Psoas muscle (tissue), 8 donors: ENCODE measurements around the gene GRIK1. TPM values are rescaled to one million over a fixed set of nuclear protein-coding genes. Genes with fewer than 3 reads are reported as not detected.

Experiments used
- ATAC-seq, 4 donors: fragments of 200-7000 bp; cut with Tn5 transposase; one replicate each; pipeline ENCODE4 v1.9.1; 2020; ENCODE audit warnings: moderate library complexity in 3 of 4, mild to moderate bottlenecking in 2 of 4
- DNase-seq, 2 donors: peaks; one replicate each; pipeline ENCODE4 v3.0.0-alpha.2; 2020
- H3K27ac ChIP-seq: fragments of 200-600 bp; one replicate; pipeline ENCODE4 v1.8.0; 2022
- H3K27me3 ChIP-seq, 3 donors: fragments of 200-600 bp in 1 of 3; one replicate each; pipeline versions ENCODE4 v1.6.1 to v1.8.0; 2013 to 2022; ENCODE audit warnings: low read length in 2 of 3, mild to moderate bottlenecking in 2 of 3, moderate library complexity in 1 of 3; ENCODE audit not compliant: insufficient read depth in 3 of 3
- H3K36me3 ChIP-seq, 2 donors: fragments of 200-600 bp in 1 of 2; one replicate each; pipeline versions ENCODE4 v1.6.1 to v1.8.0; 2013 to 2022; ENCODE audit warnings: low read depth in 1 of 2, mild to moderate bottlenecking in 1 of 2, moderate library complexity in 1 of 2; ENCODE audit not compliant: insufficient read depth in 1 of 2
- H3K4me1 ChIP-seq: fragments of 200-600 bp; one replicate; pipeline ENCODE4 v1.8.0; 2022
- H3K4me3 ChIP-seq: fragments of 200-600 bp; one replicate; pipeline ENCODE4 v1.8.0; 2022; ENCODE audit warnings: mild to moderate bottlenecking
- H3K9me3 ChIP-seq: fragments of 200-600 bp; one replicate; pipeline ENCODE4 v1.8.0; 2022
- WGBS, 3 donors: extraction: QIAGEN DNeasy Blood & Tissue Kit; methylation state at CpG; one replicate each; pipeline versions ENCODE4 v1.1.6 to v1.1.7; 2013; 5-methylcytosine and 5-hydroxymethylcytosine counted together
- intact Hi-C, 2 donors: fragments of 100-400 bp; cut with DNase I; formaldehyde crosslinking; loops; one replicate each; pipeline versions ENCODE4 v1.11.0 to v1.14.2; 2022
- polyA plus RNA-seq, 3 donors: library from polyadenylated mRNA; stranded (reverse); fragments of 200-250 nt; gene quantifications; one replicate each; pipeline ENCODE4 v1.2.3, GENCODE V29; 2013
- total RNA-seq, 4 donors: library from RNA; stranded (reverse); fragmentation: NEBNext Ultra II Directional in 2 of 4; extraction: Animal tissue kit (Norgen Biotek cat#: 25700) in 2 of 4; gene quantifications; one replicate each; pipeline versions ENCODE4 v1.2.1 to v1.2.4, GENCODE V29; 2021 to 2023
- TF ChIP-seq, protein P1 (sequence below): fragments of 200-600 bp; IDR thresholded peaks from one replicate; pipeline ENCODE4 v1.8.0; 2022; ENCODE audit warnings: antibody characterized with exemption
- donor health status: healthy with polysubstance abuse.
- donor health status: DM: no; HTN: no; CAD: no; lungs with moderate emphysema.
- donor health status: Bipolar disorder and iron deficiency.
- donor health status: healthy.
- donor health status: DM: yes; HTN: yes; CAD: no.
- donor health status: DM: no; HTN: no; CAD: no.
- donor health status: DM: no; HTN: no; CAD: no.
- donor health status: DM: yes; HTN: yes; CAD: no.

Gene GRIK1
- total and polyA plus RNA-seq, 7 donors: 0.01 to 0.04 TPM; not detected in 5

DNA sequence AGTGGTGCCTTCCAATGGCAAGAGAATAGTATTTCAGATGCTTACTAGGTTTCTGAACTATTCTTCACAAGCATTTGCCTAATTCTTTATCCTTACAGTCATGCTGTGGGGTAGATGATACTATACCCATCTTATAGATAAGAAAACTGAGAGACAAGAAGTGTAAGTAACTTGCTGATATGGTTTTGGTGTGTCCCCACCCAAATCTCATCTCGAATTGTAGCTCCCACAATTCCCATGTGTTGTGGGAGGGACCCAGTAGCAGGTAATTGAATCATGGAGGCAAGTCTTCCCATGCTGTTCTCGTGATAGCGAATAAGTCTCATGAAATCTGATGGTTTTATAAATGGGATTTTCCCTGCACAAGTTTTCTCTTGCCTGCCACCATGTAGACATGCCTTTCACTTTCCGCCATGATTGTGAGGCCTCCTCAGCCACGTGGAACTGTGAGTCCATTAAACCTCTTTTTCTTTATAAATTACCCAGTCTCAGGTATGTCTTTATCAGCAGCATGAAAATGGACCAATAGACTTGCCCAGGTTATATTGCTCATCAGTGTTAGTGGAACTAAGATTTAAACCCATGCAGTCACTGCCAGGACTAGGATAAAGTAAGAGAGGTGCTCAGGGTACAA, 298.7 kb downstream of the GRIK1 start:
- no peak overlapping the region for H3K27ac ChIP-seq
- H3K4me1 ChIP-seq: no peaks in the 10 kb centered on the region
- no peak overlapping the region for H3K4me3 ChIP-seq
- intact Hi-C loops: no loop called here
- H3K36me3 ChIP-seq: no peaks in the 10 kb centered on the region
- ATAC-seq (no peak), DNase-seq (no peak)
- WGBS, 3 donors: 92 to 97% (median 94%) methylated on average over 5 of the region's 5 CpGs
- H3K9me3 ChIP-seq: no peaks in the 10 kb centered on the region
- TF ChIP-seq, protein P1, sequence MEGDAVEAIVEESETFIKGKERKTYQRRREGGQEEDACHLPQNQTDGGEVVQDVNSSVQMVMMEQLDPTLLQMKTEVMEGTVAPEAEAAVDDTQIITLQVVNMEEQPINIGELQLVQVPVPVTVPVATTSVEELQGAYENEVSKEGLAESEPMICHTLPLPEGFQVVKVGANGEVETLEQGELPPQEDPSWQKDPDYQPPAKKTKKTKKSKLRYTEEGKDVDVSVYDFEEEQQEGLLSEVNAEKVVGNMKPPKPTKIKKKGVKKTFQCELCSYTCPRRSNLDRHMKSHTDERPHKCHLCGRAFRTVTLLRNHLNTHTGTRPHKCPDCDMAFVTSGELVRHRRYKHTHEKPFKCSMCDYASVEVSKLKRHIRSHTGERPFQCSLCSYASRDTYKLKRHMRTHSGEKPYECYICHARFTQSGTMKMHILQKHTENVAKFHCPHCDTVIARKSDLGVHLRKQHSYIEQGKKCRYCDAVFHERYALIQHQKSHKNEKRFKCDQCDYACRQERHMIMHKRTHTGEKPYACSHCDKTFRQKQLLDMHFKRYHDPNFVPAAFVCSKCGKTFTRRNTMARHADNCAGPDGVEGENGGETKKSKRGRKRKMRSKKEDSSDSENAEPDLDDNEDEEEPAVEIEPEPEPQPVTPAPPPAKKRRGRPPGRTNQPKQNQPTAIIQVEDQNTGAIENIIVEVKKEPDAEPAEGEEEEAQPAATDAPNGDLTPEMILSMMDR: no peak
- H3K27me3 ChIP-seq: no peaks in the 10 kb centered on the region

DNA sequence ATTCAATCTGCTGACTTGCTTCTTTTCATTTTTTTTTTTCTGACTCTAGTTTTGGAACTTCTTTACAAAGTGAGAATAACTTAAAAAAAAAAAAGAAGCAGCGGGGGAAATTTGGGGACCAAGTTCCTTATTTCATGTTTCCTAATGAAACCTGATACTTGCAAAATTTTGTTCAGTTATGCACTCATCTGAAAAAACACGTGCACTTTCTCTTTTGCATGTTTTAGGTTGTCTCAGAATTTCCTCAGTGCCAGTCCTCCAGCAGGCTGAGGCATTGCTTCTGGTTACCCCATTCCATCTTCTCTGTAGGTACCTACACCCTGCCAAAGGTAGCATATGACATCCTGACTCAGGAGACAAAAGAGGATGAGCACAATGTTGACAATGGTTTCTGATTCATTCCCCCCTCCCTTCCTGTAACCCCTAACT, 299.7 kb downstream of the GRIK1 start:
- no peaks in the 10 kb centered on the region for H3K36me3 ChIP-seq
- no peaks in the 10 kb centered on the region for H3K27me3 ChIP-seq
- ATAC-seq: no peak
- no peaks in the 10 kb centered on the region for H3K4me1 ChIP-seq
- TF ChIP-seq, protein P1: no peak
- no peak overlapping the region for H3K4me3 ChIP-seq
- WGBS, 3 donors: 34 to 46% (median 43%) methylated on average over 2 of the region's 2 CpGs
- no peaks in the 10 kb centered on the region for H3K9me3 ChIP-seq
- H3K27ac ChIP-seq: no peak overlapping the region
- intact Hi-C loops: no loop called here
- no peak for DNase-seq

DNA sequence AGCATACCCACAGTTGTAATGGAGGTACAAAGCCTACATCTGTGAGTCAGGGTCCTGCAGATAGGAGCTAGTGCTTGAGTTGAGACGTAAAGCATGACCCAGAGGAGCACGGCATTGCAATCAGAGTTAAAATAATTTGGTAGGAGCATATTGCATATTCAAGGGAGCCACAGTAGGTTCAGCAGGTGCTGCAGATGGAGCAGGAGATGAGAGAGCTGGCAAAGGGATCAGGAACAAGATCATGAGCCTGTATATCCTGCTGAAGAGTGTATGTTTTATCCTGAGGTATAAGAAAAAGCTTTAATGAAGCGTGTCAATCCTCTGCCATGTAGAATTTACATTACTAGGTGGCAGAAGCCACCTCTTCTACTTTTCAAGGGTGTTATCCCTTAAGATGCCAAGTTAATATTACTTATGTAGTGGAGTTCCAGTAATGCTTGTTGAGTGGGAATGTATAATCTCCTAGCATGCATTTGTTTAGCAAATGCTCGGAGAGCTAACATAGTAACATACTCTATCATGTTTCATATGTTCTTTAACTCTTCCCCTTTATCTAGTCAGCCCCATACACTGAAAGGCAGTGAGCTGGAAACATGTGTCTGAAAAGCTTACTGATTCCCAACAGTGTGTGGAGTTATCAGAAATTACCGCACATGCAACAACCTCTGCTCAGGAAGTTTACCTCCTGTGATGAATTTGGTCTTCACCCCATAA, 300.3 kb downstream of the GRIK1 start:
- WGBS, 3 donors: 73 to 86% (median 83%) methylated on average over 5 of the region's 5 CpGs
- intact Hi-C loops: no loop called here
- no peak overlapping the region for H3K27ac ChIP-seq

DNA sequence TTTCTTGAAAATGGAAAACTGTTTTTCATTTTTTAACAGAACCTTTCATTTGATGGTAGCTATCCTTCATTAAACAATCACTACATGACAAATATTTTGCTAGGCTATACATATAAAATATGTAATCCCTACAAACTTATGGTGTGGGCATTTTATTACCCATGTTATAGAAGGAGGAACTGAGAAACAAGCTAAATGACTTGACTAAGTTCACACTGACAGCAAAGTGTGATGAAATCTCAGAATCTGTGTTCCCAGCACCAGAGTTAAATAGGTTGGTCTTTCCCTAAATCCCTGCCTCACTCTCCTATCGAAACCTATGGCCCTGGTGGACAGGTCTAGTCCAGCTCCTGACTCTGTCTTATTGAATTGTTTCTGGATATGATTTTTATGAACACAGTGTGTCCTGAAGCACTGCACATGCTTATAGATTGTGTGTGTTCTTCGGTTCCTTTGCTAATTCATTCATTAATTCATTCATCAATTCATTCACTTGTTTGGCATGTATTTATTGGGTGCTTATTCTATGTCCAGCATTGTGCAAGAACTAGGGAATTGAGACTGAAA, 301.0 kb downstream of the GRIK1 start:
- Histone ChIP-seq H3K9me3 (no peaks in the 10 kb centered on the region), H3K27ac (no peak overlapping the region), H3K4me3 (no peak overlapping the region), H3K27me3 (no peaks in the 10 kb centered on the region), H3K4me1 (no peaks in the 10 kb centered on the region), H3K36me3 (no peaks in the 10 kb centered on the region)
- no peak for DNase-seq
- ATAC-seq: no peak
- 49 to 73% (median 68%) methylated on average over 2 of the region's 2 CpGs for WGBS, 3 donors
- intact Hi-C loops: no loop called here
- TF ChIP-seq, protein P1: no peak

More for the DNA sequence above, 300.3 kb downstream of the GRIK1 start:
- DNase-seq: no peak
- TF ChIP-seq, protein P1: no peak
- Histone ChIP-seq H3K4me1 (no peaks in the 10 kb centered on the region), H3K36me3 (no peaks in the 10 kb centered on the region), H3K9me3 (no peaks in the 10 kb centered on the region), H3K4me3 (no peak overlapping the region), H3K27me3 (no peaks in the 10 kb centered on the region)
- no peak for ATAC-seq
